ENCODE results near the gene CD3D. TPM values are rescaled to one million over a fixed set of nuclear protein-coding genes. Genes with fewer than 3 reads are reported as not detected.

Gene CD3D
- total and polyA plus RNA-seq, 5 donors from 2014 or later: 476 to 1,577 (median 1,156) TPM

Other genes with a start within 250 kb of the CD3D start
- gene SCN4B, start 189.9 kb downstream of the CD3D start, total RNA-seq: not detected
- gene SCN4B, start 189.9 kb downstream of the CD3D start, polyA plus RNA-seq: not detected
- not detected for gene SCN2B, start 166.1 kb downstream of the CD3D start, total RNA-seq
- not detected for gene SCN2B, start 166.1 kb downstream of the CD3D start, polyA plus RNA-seq
- 71.5 TPM for gene JAML, start 117.7 kb downstream of the CD3D start, total RNA-seq
- gene JAML, start 117.7 kb downstream of the CD3D start, polyA plus RNA-seq: 100 to 1,000 TPM; 169 to 200 (median 174) TPM
- 16.1 TPM for gene MPZL3, start 90.3 kb downstream of the CD3D start, total RNA-seq
- gene MPZL3, start 90.3 kb downstream of the CD3D start, polyA plus RNA-seq: 10 to 100 TPM in 1 of 4 donors, 1 to 10 TPM in 3; 4.5 to 12.2 (median 6.3) TPM
- 1.0 TPM for gene MPZL2, start 78.4 kb downstream of the CD3D start, total RNA-seq
- gene MPZL2, start 78.4 kb downstream of the CD3D start, polyA plus RNA-seq: under 1 TPM in 1 of 4 donors, not detected in 3; 0.37 TPM
- gene CD3E, start 38.0 kb downstream of the CD3D start, total RNA-seq: 585 TPM
- gene CD3E, start 38.0 kb downstream of the CD3D start, polyA plus RNA-seq: 100 to 1,000 TPM; 704 to 823 (median 778) TPM
- 196 TPM for gene CD3G, start 1.6 kb upstream of the CD3D start, total RNA-seq
- 100 to 1,000 TPM; 393 to 477 (median 433) TPM for gene CD3G, start 1.6 kb upstream of the CD3D start, polyA plus RNA-seq
- 49.1 TPM for gene UBE4A, start 16.9 kb upstream of the CD3D start, total RNA-seq
- 10 to 100 TPM; 23.5 to 29.2 (median 25.4) TPM for gene UBE4A, start 16.9 kb upstream of the CD3D start, polyA plus RNA-seq
- gene ATP5MG, start 58.9 kb upstream of the CD3D start, total RNA-seq: 154 TPM
- gene ATP5MG, start 58.9 kb upstream of the CD3D start, polyA plus RNA-seq: 100 to 1,000 TPM; 578 to 706 (median 677) TPM
- 179 TPM for gene KMT2A, start 93.8 kb upstream of the CD3D start, total RNA-seq
- 10 to 100 TPM; 12.1 to 19.5 (median 18.2) TPM for gene KMT2A, start 93.8 kb upstream of the CD3D start, polyA plus RNA-seq
- not detected for gene TTC36, start 184.8 kb upstream of the CD3D start, total RNA-seq
- under 1 TPM; 0.22 to 0.87 (median 0.50) TPM for gene TTC36, start 184.8 kb upstream of the CD3D start, polyA plus RNA-seq
- gene TMEM25, start 188.5 kb upstream of the CD3D start, total RNA-seq: 10.7 TPM
- gene TMEM25, start 188.5 kb upstream of the CD3D start, polyA plus RNA-seq: 10 to 100 TPM in 3 of 4 donors, 1 to 10 TPM in 1; 10.0 to 17.3 (median 14.2) TPM
- gene IFT46, start 223.2 kb upstream of the CD3D start, total RNA-seq: 3.7 TPM
- 1 to 10 TPM; 4.0 to 8.5 (median 6.6) TPM for gene IFT46, start 223.2 kb upstream of the CD3D start, polyA plus RNA-seq
- 76.6 TPM for gene ARCN1, start 229.7 kb upstream of the CD3D start, total RNA-seq
- gene ARCN1, start 229.7 kb upstream of the CD3D start, polyA plus RNA-seq: 100 to 1,000 TPM; 131 to 169 (median 153) TPM